ENCODE results near the gene SPEN. TPM values are rescaled to one million over a fixed set of nuclear protein-coding genes. Genes with fewer than 3 reads are reported as not detected.
A peak's percentile ranks its signal among the peaks of the same experiment; 100 is the strongest.

Gene SPEN
- total RNA-seq, 1 experiment from 2014 or later = 58.3 TPM

DNA sequence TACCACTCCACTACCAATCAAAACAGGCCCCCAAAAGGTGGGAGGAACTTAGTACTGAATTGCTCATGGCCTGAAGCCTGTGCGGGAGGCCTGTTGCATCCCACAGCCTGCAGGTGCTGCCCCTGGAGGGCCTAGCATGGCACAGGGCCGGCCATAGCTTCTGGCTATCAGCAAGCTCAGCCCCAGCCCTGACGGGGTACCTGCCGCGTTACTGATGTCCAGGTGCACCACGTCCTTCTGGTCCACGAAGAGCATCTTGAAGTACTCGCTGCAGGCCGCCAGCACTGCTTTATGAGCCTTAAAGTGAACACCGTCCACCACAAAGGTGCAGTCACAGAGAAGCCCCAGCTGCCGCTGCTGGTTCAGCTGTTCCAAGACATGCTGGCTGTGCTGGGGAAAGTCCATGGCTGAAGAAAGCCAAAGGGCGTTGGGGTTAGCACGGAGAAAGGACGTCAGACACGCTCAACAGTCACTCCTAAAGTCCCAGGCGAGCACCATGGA is 100.6 kb downstream of the SPEN start:
- Histone ChIP-seq H3K4me1 (ENCODE audit: control insufficient read depth, insufficient read depth, low read length) (peaks cover 46% of the 10 kb centered on the region), H3K4me3 (ENCODE audit: low read depth in 2 of 2, low read length in 2 of 2) (no peak overlapping the region), H3K27me3 (ENCODE audit: control insufficient read depth, insufficient read depth, low read length) (no peaks in the 10 kb centered on the region), H3K27ac (ENCODE audit: low read length) (no peak overlapping the region; the same call in 1 of the 2 replicates), H3K9me3 (ENCODE audit: control insufficient read depth, insufficient read depth, low read depth, low read length) (no peaks in the 10 kb centered on the region), H3K36me3 (ENCODE audit: control insufficient read depth, insufficient read depth, low read length) (peaks cover 6% of the 10 kb centered on the region; the same call in 1 of the 2 replicates)
- ChIA-PET POLR2A (no interaction called here), CTCF (no interaction called here)
- intact Hi-C loops (cut with micrococcal nuclease; ENCODE audit: unreplicated experiment) = no loop called here
- DNase-seq (ENCODE audit: low read depth, low spot score) (no peak), ATAC-seq (no peak)
- in situ Hi-C loops (cut with HindIII; ENCODE audit: low pct_unique_long_range_greater_than_20kb, low sequenced_read_pairs) = no loop called here
- BruUV-seq (replicated peaks) = no TSS peak
- TF ChIP-seq REST (IDR thresholded peaks at IDR 0.05; ENCODE audit: insufficient read depth in 1 of 2, low read depth in 2 of 2, low read length in 1 of 2) (no peak), CTCF (IDR thresholded peaks at IDR 0.05) (no peak), TCF7L2 (IDR thresholded peaks at IDR 0.05; ENCODE audit: low read depth, low read length) (no peak), SIN3A (IDR thresholded peaks at IDR 0.05; ENCODE audit: borderline replicate concordance, insufficient read depth, low read depth, low read length) (no peak), POLR2AphosphoS5 (IDR thresholded peaks at IDR 0.05; ENCODE audit: low read depth, low read length) (no peak)

- peaks cover 51% of the 10 kb centered on the region for H3K4me1 ChIP-seq (ENCODE audit: control insufficient read depth, insufficient read depth, low read length)
- in situ Hi-C loops (cut with HindIII; ENCODE audit: low pct_unique_long_range_greater_than_20kb, low sequenced_read_pairs) = no loop called here
These were observed 101.3 kb downstream of the SPEN start for GRCh38 chr1:15948595-15949452.

More at GRCh38 chr1:15948595-15949452, 101.3 kb downstream of the SPEN start:
- CTCF ChIA-PET = no interaction called here
- H3K36me3 ChIP-seq (ENCODE audit: control insufficient read depth, insufficient read depth, low read length) = peaks cover 3% of the 10 kb centered on the region; the same call in 1 of the 2 replicates
- no peaks in the 10 kb centered on the region for H3K27me3 ChIP-seq (ENCODE audit: control insufficient read depth, insufficient read depth, low read length)
- POLR2A ChIA-PET = no interaction called here
- no peak for DNase-seq (ENCODE audit: low read depth, low spot score)
- H3K9me3 ChIP-seq (ENCODE audit: control insufficient read depth, insufficient read depth, low read depth, low read length) = no peaks in the 10 kb centered on the region
- ATAC-seq = no peak
- no TSS peak for BruUV-seq (replicated peaks)
- H3K4me3 ChIP-seq (ENCODE audit: low read depth in 2 of 2, low read length in 2 of 2) = no peak overlapping the region
- H3K27ac ChIP-seq (ENCODE audit: low read length) = peak overlapping the region; percentile 69
- no peak for TF ChIP-seq POLR2AphosphoS5 (IDR thresholded peaks at IDR 0.05; ENCODE audit: low read depth, low read length)
- TF ChIP-seq REST (IDR thresholded peaks at IDR 0.05; ENCODE audit: insufficient read depth in 1 of 2, low read depth in 2 of 2, low read length in 1 of 2) = no peak
- TF ChIP-seq SIN3A (IDR thresholded peaks at IDR 0.05; ENCODE audit: borderline replicate concordance, insufficient read depth, low read depth, low read length) = no peak
- TF ChIP-seq TCF7L2 (IDR thresholded peaks at IDR 0.05; ENCODE audit: low read depth, low read length) = no peak
- no peak for TF ChIP-seq CTCF (IDR thresholded peaks at IDR 0.05)
- intact Hi-C loops (cut with micrococcal nuclease; ENCODE audit: unreplicated experiment) = no loop called here

All from Panc1 (cell line).